ENCODE measurements around the gene KLHL21. TPM values are rescaled to one million over a fixed set of nuclear protein-coding genes. Genes with fewer than 3 reads are reported as not detected.

The KLHL21 gene
- total and polyA plus RNA-seq, 2 donors (not counting 1 experiment from before 2014, with no cell fraction given), result 14.4 to 29.9 TPM

DNA sequence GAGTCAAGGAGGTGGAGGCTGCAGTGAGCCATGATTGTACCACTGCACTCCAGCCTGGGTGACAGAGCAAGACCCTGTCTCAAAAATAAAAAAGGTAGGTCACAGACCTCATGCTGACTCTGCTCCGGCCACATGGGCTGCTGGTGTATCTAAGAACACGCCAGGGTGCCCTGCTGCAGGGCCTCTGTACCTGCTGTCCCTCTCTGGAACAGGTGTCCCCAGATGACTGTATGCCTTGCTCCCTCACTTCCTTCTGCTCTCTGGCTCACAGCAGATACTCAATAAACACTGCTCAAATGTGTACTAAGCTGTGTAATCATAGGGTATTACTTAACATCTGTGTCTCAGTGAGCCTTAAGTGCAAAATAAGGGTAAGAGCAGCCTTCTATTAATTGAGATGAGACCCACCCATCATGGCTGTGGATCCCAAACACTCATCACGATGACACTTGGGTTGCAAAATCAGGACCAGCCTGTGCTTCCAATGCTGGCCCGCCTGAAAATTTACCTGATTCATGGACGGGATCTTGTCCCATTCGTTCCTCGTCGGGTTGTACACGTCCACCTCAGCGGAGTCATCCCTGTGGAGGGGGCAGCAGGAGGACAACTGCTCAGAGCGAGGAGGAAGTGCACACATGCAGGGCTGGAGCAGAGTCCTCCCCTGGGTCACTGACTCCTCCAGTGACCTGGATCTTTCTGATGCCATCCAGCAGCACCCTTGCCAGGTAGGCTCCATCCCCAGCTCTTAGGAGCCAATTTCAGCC, 7.5 kb downstream of the KLHL21 start:
- H3K27me3 ChIP-seq (replicated peaks in 1 of 4; ENCODE audit: control extremely low read depth in 1 of 4, control insufficient read depth in 3 of 4, insufficient read depth in 4 of 4, low read length in 3 of 4), result no peaks in the 10 kb centered on the region
- no peak for ATAC-seq (ENCODE audit: low read depth)
- ChIA-PET POLR2A (no interaction called here), CTCF (no interaction called here)
- Mint-ChIP-seq H3K27ac (no peak overlapping the region), H3K9me3 (ENCODE audit: insufficient read depth) (no peaks in the 10 kb centered on the region), H3K4me3 (no peak overlapping the region), H3K4me1 (peaks cover 20% of the 10 kb centered on the region), H3K27me3 (no peaks in the 10 kb centered on the region)
- DNase-seq, result no peak
- H3K36me3 ChIP-seq (replicated peaks in 1 of 2; ENCODE audit: control extremely low read depth in 1 of 2, control insufficient read depth in 1 of 2, extremely low read depth in 1 of 2, insufficient read depth in 2 of 2, low read length in 1 of 2), result peaks cover 0 to 56% of the 10 kb centered on the region in 2 experiments
- no peak overlapping the region for H2AFZ ChIP-seq (ENCODE audit: insufficient read depth, low read depth, low read length, poor library complexity, severe bottlenecking)
- H3K9me3 ChIP-seq (ENCODE audit: control extremely low read depth in 1 of 3, control insufficient read depth in 2 of 3, insufficient read depth in 1 of 3, low read length in 2 of 3), result no peaks in the 10 kb centered on the region
- TF ChIP-seq CTCF (IDR thresholded peaks at IDR 0.05) (no peak), EZH2 (IDR thresholded peaks at IDR 0.05; ENCODE audit: borderline replicate concordance, insufficient read depth, low read depth, low read length, poor library complexity, severe bottlenecking) (no peak)
- H3K9ac ChIP-seq (ENCODE audit: low read length), result no peak overlapping the region
- peaks cover 40% of the 10 kb centered on the region for H3K79me2 ChIP-seq (ENCODE audit: control insufficient read depth, insufficient read depth, low read length)
- H3K4me3 ChIP-seq (ENCODE audit: control extremely low read depth in 1 of 5, extremely low read depth in 1 of 5, insufficient read depth in 1 of 5, low read depth in 2 of 5, low read length in 4 of 5), result no peak overlapping the region
- intact Hi-C loops (cut with micrococcal nuclease), result no loop called here
- peaks cover 11 to 25% of the 10 kb centered on the region in 2 donors for H3K4me1 ChIP-seq (ENCODE audit: control insufficient read depth in 2 of 2, insufficient read depth in 2 of 2, low read length in 2 of 2)
- H3K4me2 ChIP-seq (replicated peaks; ENCODE audit: low read depth, low read length, poor library complexity, severe bottlenecking), result no peak overlapping the region
- H3K27ac ChIP-seq (ENCODE audit: low read length in 2 of 2), result no peak overlapping the region
- 98% methylated on average over 11 of the region's 11 CpGs for WGBS (ENCODE audit: insufficient coverage)
- H4K20me1 ChIP-seq (ENCODE audit: control insufficient read depth, insufficient read depth, low read length, poor library complexity, severe bottlenecking), result peaks cover 58% of the 10 kb centered on the region

GRCh38 chr1:6593810-6594209, 8.9 kb downstream of the KLHL21 start:
- Histone ChIP-seq H3K79me2 (ENCODE audit: control insufficient read depth, insufficient read depth, low read length) (peaks cover 30% of the 10 kb centered on the region), H3K27me3 (replicated peaks in 1 of 4; ENCODE audit: control extremely low read depth in 1 of 4, control insufficient read depth in 3 of 4, insufficient read depth in 4 of 4, low read length in 3 of 4) (no peaks in the 10 kb centered on the region), H3K36me3 (replicated peaks in 1 of 2; ENCODE audit: control extremely low read depth in 1 of 2, control insufficient read depth in 1 of 2, extremely low read depth in 1 of 2, insufficient read depth in 2 of 2, low read length in 1 of 2) (peaks cover 0 to 69% of the 10 kb centered on the region in 2 experiments), H3K4me2 (replicated peaks; ENCODE audit: low read depth, low read length, poor library complexity, severe bottlenecking) (no peak overlapping the region), H3K27ac (ENCODE audit: low read length in 2 of 2) (no peak overlapping the region), H3K4me3 (ENCODE audit: control extremely low read depth in 1 of 5, extremely low read depth in 1 of 5, insufficient read depth in 1 of 5, low read depth in 2 of 5, low read length in 4 of 5) (no peak overlapping the region), H3K4me1 (ENCODE audit: control insufficient read depth in 2 of 2, insufficient read depth in 2 of 2, low read length in 2 of 2) (peaks cover under 1 to 11% of the 10 kb centered on the region in 2 donors), H2AFZ (ENCODE audit: insufficient read depth, low read depth, low read length, poor library complexity, severe bottlenecking) (no peak overlapping the region), H3K9ac (ENCODE audit: low read length) (no peak overlapping the region), H4K20me1 (ENCODE audit: control insufficient read depth, insufficient read depth, low read length, poor library complexity, severe bottlenecking) (peaks cover 51% of the 10 kb centered on the region), H3K9me3 (ENCODE audit: control extremely low read depth in 1 of 3, control insufficient read depth in 2 of 3, insufficient read depth in 1 of 3, low read length in 2 of 3) (no peaks in the 10 kb centered on the region)
- peaks cover 8% of the 10 kb centered on the region for H3K4me1 Mint-ChIP-seq
- no peak for DNase-seq
- no peaks in the 10 kb centered on the region for H3K27me3 Mint-ChIP-seq
- WGBS (ENCODE audit: insufficient coverage), result 98% methylated on average over 14 of the region's 15 CpGs
- H3K9me3 Mint-ChIP-seq (ENCODE audit: insufficient read depth), result no peaks in the 10 kb centered on the region
- no peak for ATAC-seq (ENCODE audit: low read depth)
- CTCF ChIA-PET, result no interaction called here
- no peak overlapping the region for H3K4me3 Mint-ChIP-seq
- intact Hi-C loops (cut with micrococcal nuclease), result no loop called here
- POLR2A ChIA-PET, result no interaction called here
- H3K27ac Mint-ChIP-seq, result no peak overlapping the region
- TF ChIP-seq CTCF (IDR thresholded peaks at IDR 0.05), result no peak
- no peak for TF ChIP-seq EZH2 (IDR thresholded peaks at IDR 0.05; ENCODE audit: borderline replicate concordance, insufficient read depth, low read depth, low read length, poor library complexity, severe bottlenecking)

Measured in B cell (primary cell).